ENCODE measurements around the gene DEXI. TPM values are rescaled to one million over a fixed set of nuclear protein-coding genes. Genes with fewer than 3 reads are reported as not detected.
"Not testable (repeated sequence)": the region's sequence is repeated elsewhere in the genome, so short reads cannot be mapped to it uniquely, and the experiment has no call there.

The DEXI gene
- total and polyA plus RNA-seq, 7 experiments from 2014 or later, result 13.2 to 83.5 (median 38.0) TPM

DNA sequence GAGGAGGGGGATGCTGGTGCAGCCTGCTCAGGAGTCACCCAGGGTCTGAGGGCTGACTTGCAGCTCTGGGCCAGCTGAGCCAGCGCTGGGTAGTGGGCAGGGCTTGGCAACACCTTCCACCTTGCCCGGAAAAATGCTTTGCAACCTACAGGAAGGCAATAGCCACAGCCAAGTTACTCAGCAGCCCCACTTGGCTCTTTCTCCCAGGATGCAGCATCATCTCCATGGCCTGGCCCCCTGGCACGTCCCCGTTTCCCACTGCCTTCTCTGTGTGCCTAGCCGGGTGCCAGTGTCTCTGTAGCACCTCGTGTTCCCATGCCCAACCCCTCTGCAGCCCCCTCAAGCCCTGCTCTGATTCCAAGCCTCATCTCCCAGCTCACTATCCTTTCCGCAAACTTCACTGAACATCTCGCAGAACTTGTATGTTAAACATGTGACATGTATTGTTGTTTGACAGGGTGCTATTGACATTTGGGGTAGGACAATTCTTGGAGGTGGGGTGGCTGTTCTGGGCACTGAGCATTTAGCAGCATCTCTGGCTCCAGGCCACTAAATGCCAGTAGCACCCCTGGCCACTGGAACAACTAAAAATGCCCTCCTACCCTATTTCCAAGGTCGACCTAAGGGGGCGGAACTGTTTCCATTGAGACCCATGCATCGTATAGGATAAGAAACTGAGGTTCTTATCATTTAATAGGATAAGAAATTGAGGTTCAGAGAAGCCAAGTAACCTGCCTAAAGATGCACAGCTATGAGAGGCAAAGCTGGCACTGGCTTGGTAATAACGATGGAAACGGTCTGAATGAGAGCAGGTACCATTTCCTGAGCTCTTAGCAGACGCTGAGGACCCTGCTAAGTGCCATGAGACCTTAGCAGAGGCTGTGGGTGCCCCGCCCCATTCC lies 12.2 kb downstream of the DEXI start:
- Mint-ChIP-seq H3K36me3 (peaks cover 7 to 49% (median 17%) of the 10 kb centered on the region in 5 donors), H3K27me3 (no peaks in the 10 kb centered on the region), H3K27ac (peak overlapping the region in 2 of 9 donors; percentile 22 to 46), H3K9me3 (peaks cover 0 to 2% (median 0%) of the 10 kb centered on the region in 11 donors), H3K4me3 (no peak overlapping the region), H3K4me1 (peaks cover 11 to 32% (median 27%) of the 10 kb centered on the region in 7 donors)
- ATAC-seq, result no peak
- DNase-seq, result no peak
- no peaks in the 10 kb centered on the region for H3K27me3 ChIP-seq (ENCODE audit: control insufficient read depth in 2 of 2, insufficient read depth in 2 of 2, low read length in 2 of 2)
- CTCF ChIA-PET, result no interaction called here
- no peak overlapping the region for H3K27ac ChIP-seq (ENCODE audit: low read depth, low read length)
- no peaks in the 10 kb centered on the region for H3K9me3 ChIP-seq (ENCODE audit: control insufficient read depth in 2 of 3, low read length in 3 of 3)
- H3K4me3 ChIP-seq (ENCODE audit: low read length), result no peak overlapping the region
- intact Hi-C loops (cut with micrococcal nuclease), result no loop called here
- peaks cover 0 to 79% (median 0%) of the 10 kb centered on the region in 3 experiments for H3K36me3 ChIP-seq (ENCODE audit: control insufficient read depth in 2 of 3, insufficient read depth in 3 of 3, low read length in 3 of 3)
- POLR2A ChIA-PET, result no interaction called here
- H3K4me1 ChIP-seq (ENCODE audit: control insufficient read depth in 2 of 2, insufficient read depth in 2 of 2, low read length in 2 of 2), result peaks cover 0 to 12% of the 10 kb centered on the region in 2 donors

DNA sequence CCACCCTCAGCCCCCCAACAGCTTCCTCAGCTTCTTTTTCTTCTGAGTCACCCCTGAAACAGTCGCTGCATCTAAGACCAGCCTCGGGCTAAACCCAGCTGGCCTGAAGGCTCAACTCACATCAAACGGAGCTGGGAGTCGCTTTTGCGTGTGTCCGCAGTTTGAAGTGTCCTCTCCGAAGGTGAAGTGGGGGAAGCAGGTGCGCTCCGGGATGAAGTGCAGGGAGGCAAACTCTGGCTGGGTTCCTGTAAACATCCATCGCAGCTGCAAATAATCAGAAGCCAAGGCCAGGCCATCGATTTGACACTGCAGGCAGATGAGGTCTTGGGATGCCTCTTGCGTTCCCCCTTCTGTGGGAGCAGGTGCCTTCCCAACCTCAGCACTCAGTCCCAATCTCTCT lies 13.2 kb downstream of the DEXI start:
- H3K9me3 Mint-ChIP-seq; intact Hi-C loops (cut with micrococcal nuclease); CTCF ChIA-PET; H3K4me1 ChIP-seq (ENCODE audit: control insufficient read depth in 2 of 2, insufficient read depth in 2 of 2, low read length in 2 of 2); DNase-seq; H3K27ac ChIP-seq (ENCODE audit: low read depth, low read length); H3K4me3 ChIP-seq (ENCODE audit: low read length); H3K4me3 Mint-ChIP-seq; POLR2A ChIA-PET; H3K27me3 Mint-ChIP-seq; H3K27me3 ChIP-seq (ENCODE audit: control insufficient read depth in 2 of 2, insufficient read depth in 2 of 2, low read length in 2 of 2); H3K9me3 ChIP-seq (ENCODE audit: control insufficient read depth in 2 of 3, low read length in 3 of 3); ATAC-seq: not testable (repeated sequence)
- peaks cover 9 to 22% (median 17%) of the 10 kb centered on the region in 7 donors for H3K4me1 Mint-ChIP-seq
- H3K36me3 Mint-ChIP-seq, result peaks cover 7 to 52% (median 20%) of the 10 kb centered on the region in 5 donors
- peaks cover 0 to 78% (median 0%) of the 10 kb centered on the region in 3 experiments for H3K36me3 ChIP-seq (ENCODE audit: control insufficient read depth in 2 of 3, insufficient read depth in 3 of 3, low read length in 3 of 3)
- H3K27ac Mint-ChIP-seq, result peak overlapping the region in 1 of 9 donors; percentile 14

DNA sequence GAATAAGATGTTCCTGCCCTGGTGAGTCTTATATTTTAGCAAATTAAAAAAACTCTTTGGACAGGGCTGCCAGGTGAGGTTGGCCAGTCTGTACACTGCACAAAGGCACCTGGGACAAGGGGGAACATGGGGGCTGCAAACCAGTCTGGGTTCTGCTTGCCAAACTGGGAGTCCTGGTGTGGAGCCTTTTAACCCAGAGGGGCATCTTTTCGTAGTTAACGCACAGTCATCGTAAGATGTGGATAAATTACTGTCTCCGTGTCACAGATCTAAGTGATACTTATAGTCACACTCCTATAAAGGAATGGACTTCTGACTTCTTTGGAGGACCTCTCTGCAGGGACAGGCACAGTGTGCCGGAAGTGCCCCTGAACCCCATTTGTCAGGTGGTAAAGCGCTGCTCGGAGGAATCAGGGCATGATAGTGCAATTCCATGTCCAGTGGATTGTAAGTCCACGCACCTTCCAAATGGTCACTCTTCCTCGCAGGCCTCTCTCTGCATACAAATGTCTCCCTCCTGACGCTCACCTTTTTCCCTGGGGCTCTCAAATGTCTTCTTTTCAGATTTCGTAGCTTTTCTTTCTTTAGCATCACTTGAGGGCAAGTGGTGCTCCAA lies 14.7 kb downstream of the DEXI start:
- Mint-ChIP-seq H3K9me3 (peaks cover 0 to 2% (median 0%) of the 10 kb centered on the region in 11 donors), H3K27me3 (no peaks in the 10 kb centered on the region), H3K36me3 (peaks cover 7 to 44% (median 23%) of the 10 kb centered on the region in 5 donors), H3K27ac (peak overlapping the region in 2 of 9 donors; percentile 46 to 62), H3K4me3 (no peak overlapping the region), H3K4me1 (peaks cover 0 to 11% (median 8%) of the 10 kb centered on the region in 7 donors)
- DNase-seq (no peak), ATAC-seq (no peak)
- ChIA-PET CTCF (interaction anchor here (0.6 kb wide), 1 partner anchor 16 kb away, joined by 3 read pairs; no protein-coding TSS in a partner anchor), POLR2A (interaction anchor here (1.5 kb wide), 1 partner anchor 9 kb away, joined by 4 read pairs; no protein-coding TSS in a partner anchor)
- H3K4me1 ChIP-seq (ENCODE audit: control insufficient read depth in 2 of 2, insufficient read depth in 2 of 2, low read length in 2 of 2), result no peaks in the 10 kb centered on the region
- H3K27ac ChIP-seq (ENCODE audit: low read depth, low read length), result no peak overlapping the region
- intact Hi-C loops (cut with micrococcal nuclease), result no loop called here
- peaks cover 0 to 65% (median 0%) of the 10 kb centered on the region in 3 experiments for H3K36me3 ChIP-seq (ENCODE audit: control insufficient read depth in 2 of 3, insufficient read depth in 3 of 3, low read length in 3 of 3)
- H3K27me3 ChIP-seq (ENCODE audit: control insufficient read depth in 2 of 2, insufficient read depth in 2 of 2, low read length in 2 of 2), result no peaks in the 10 kb centered on the region
- H3K4me3 ChIP-seq (ENCODE audit: low read length), result no peak overlapping the region
- H3K9me3 ChIP-seq (ENCODE audit: control insufficient read depth in 2 of 3, low read length in 3 of 3), result no peaks in the 10 kb centered on the region

DNA sequence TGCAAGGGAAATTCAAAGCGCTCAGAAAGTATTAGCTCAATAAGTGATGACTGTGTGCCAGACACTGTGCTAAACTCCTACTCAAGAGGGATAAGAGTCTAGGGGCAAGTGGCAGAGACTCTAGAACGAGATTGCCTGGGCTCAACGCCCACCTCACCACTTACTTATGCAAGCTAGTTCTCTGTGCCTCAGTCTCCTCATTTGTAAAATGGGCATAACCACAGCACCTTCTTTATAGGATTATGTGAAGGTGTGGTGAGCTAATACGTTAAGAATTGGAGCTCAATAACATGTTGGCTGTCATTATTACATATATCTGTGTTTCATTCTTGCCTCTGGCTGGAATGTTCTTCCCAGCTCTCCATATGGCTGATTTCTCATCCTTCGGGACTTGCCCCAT lies 15.4 kb downstream of the DEXI start:
- Histone ChIP-seq H3K4me3 (ENCODE audit: low read length) (no peak overlapping the region), H3K27ac (ENCODE audit: low read depth, low read length) (no peak overlapping the region), H3K27me3 (ENCODE audit: control insufficient read depth in 2 of 2, insufficient read depth in 2 of 2, low read length in 2 of 2) (no peaks in the 10 kb centered on the region), H3K4me1 (ENCODE audit: control insufficient read depth in 2 of 2, insufficient read depth in 2 of 2, low read length in 2 of 2) (no peaks in the 10 kb centered on the region), H3K9me3 (ENCODE audit: control insufficient read depth in 2 of 3, low read length in 3 of 3) (no peaks in the 10 kb centered on the region), H3K36me3 (ENCODE audit: control insufficient read depth in 2 of 3, insufficient read depth in 3 of 3, low read length in 3 of 3) (peaks cover 0 to 72% (median 0%) of the 10 kb centered on the region in 3 experiments)
- H3K4me1 Mint-ChIP-seq, result peaks cover 0 to 11% (median 8%) of the 10 kb centered on the region in 7 donors
- no peak for ATAC-seq
- H3K4me3 Mint-ChIP-seq, result no peak overlapping the region
- ChIA-PET POLR2A (interaction anchor here (1.5 kb wide), 1 partner anchor 10 kb away, joined by 4 read pairs; no protein-coding TSS in a partner anchor), CTCF (interaction anchor here (0.6 to 0.7 kb wide), 2 partner anchors 9 to 15 kb away, joined by 3 to 7 read pairs; no protein-coding TSS in a partner anchor)
- no peaks in the 10 kb centered on the region for H3K27me3 Mint-ChIP-seq
- H3K9me3 Mint-ChIP-seq, result peaks cover 0 to 2% (median 0%) of the 10 kb centered on the region in 11 donors
- intact Hi-C loops (cut with micrococcal nuclease), result no loop called here
- H3K36me3 Mint-ChIP-seq, result peaks cover 7 to 44% (median 23%) of the 10 kb centered on the region in 5 donors
- DNase-seq, result no peak
- H3K27ac Mint-ChIP-seq, result no peak overlapping the region

DNA sequence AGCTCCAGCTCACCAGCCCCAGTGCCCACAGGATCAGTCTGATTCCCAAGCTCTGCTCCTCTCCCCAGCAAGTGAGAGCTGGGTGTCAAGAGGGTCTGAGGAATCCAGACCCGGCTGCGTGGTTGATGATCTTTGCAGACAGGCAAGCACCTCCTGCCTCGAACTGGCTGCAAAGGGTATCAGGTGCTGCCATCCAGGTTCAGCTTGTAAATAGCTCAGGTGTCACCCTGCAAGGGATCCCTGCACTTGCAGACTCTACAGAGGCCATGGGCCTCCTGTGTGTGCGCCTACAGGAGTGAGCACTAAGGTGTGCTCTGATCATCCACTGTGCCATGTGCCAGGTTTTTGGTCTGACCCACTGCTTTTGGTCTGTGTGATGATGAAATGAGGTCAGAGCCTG lies 16.2 kb downstream of the DEXI start:
- ChIA-PET CTCF (no interaction called here), POLR2A (interaction anchor here (1.5 kb wide), 1 partner anchor 10 kb away, joined by 4 read pairs; no protein-coding TSS in a partner anchor)
- H3K4me1 Mint-ChIP-seq, result peaks cover 0 to 8% (median 5%) of the 10 kb centered on the region in 7 donors
- Histone ChIP-seq H3K27ac (ENCODE audit: low read depth, low read length) (no peak overlapping the region), H3K9me3 (ENCODE audit: control insufficient read depth in 2 of 3, low read length in 3 of 3) (no peaks in the 10 kb centered on the region), H3K4me1 (ENCODE audit: control insufficient read depth in 2 of 2, insufficient read depth in 2 of 2, low read length in 2 of 2) (no peaks in the 10 kb centered on the region), H3K36me3 (ENCODE audit: control insufficient read depth in 2 of 3, insufficient read depth in 3 of 3, low read length in 3 of 3) (peaks cover 0 to 75% (median 0%) of the 10 kb centered on the region in 3 experiments), H3K27me3 (ENCODE audit: control insufficient read depth in 2 of 2, insufficient read depth in 2 of 2, low read length in 2 of 2) (no peaks in the 10 kb centered on the region), H3K4me3 (ENCODE audit: low read length) (no peak overlapping the region)
- no peaks in the 10 kb centered on the region for H3K27me3 Mint-ChIP-seq
- no peak overlapping the region for H3K27ac Mint-ChIP-seq
- DNase-seq (no peak), ATAC-seq (no peak)
- no peak overlapping the region for H3K4me3 Mint-ChIP-seq
- peaks cover 0 to 2% (median 0%) of the 10 kb centered on the region in 11 donors for H3K9me3 Mint-ChIP-seq
- peaks cover 7 to 44% (median 23%) of the 10 kb centered on the region in 5 donors for H3K36me3 Mint-ChIP-seq
- intact Hi-C loops (cut with micrococcal nuclease), result no loop called here

DNA sequence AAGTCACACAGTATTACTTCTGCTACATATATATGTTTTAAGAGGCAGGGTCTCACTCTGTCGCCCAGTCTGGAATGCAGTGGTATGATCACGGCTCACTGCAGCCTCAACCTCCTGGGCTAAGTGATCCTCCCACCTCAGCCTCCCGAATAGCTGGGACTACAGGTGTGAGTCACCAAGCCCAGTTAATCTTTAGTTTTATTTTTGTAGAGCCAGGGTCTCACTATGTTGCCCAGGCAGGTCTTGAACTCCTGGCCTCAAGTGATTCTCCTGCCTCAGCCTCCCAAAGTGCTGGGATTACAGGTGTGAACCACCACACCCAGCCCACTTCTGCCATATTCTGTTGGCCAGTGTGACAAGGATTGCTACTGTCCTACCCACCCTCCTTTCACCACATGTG lies 17.0 kb downstream of the DEXI start:
- ATAC-seq; POLR2A ChIA-PET; H3K4me3 Mint-ChIP-seq; H3K27me3 Mint-ChIP-seq; H3K27me3 ChIP-seq (ENCODE audit: control insufficient read depth in 2 of 2, insufficient read depth in 2 of 2, low read length in 2 of 2); H3K4me1 Mint-ChIP-seq; H3K27ac ChIP-seq (ENCODE audit: low read depth, low read length); intact Hi-C loops (cut with micrococcal nuclease); H3K9me3 Mint-ChIP-seq; CTCF ChIA-PET; H3K9me3 ChIP-seq (ENCODE audit: control insufficient read depth in 2 of 3, low read length in 3 of 3); DNase-seq; H3K4me3 ChIP-seq (ENCODE audit: low read length); H3K4me1 ChIP-seq (ENCODE audit: control insufficient read depth in 2 of 2, insufficient read depth in 2 of 2, low read length in 2 of 2): not testable (repeated sequence)
- H3K36me3 ChIP-seq (ENCODE audit: control insufficient read depth in 2 of 3, insufficient read depth in 3 of 3, low read length in 3 of 3), result peaks cover 0 to 67% (median 0%) of the 10 kb centered on the region in 3 experiments
- Mint-ChIP-seq H3K27ac (peak overlapping the region in 1 of 9 donors; percentile 18), H3K36me3 (peaks cover 7 to 44% (median 23%) of the 10 kb centered on the region in 5 donors)

All from naive thymus-derived CD4-positive, alpha-beta T cell (primary cell).